Measurements from ENCODE around the gene HDC. TPM values are rescaled to one million over a fixed set of nuclear protein-coding genes. Genes with fewer than 3 reads are reported as not detected.

The HDC gene
- total RNA-seq, 2 experiments from 2014 or later: 0.55 to 0.87 TPM

DNA sequence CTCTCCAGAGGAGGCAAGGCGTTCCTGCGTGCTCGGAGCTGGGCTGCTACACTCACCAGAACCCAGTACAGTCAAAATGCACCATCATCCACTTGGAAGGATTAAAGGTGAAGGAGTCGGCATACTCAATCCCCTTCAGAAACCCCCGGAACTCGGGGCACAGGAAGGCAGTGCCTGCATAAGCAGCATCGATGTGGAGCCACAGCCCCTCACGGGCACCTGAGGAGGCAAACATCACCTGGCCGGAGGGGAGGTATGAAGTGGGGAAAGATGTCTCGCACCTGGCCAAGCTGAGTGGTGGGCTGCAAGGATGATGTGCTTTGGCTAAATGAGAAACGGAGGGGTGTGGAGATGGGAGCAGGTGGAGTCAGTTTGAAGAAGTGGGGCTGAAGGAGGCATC is 13.0 kb downstream of the HDC start:
- CTCF ChIA-PET: no interaction called here
- DNase-seq: no peak
- H3K9me3 Mint-ChIP-seq: no peaks in the 10 kb centered on the region
- no peaks in the 10 kb centered on the region for H3K36me3 Mint-ChIP-seq
- no peak overlapping the region for H3K27ac Mint-ChIP-seq
- H3K27me3 Mint-ChIP-seq: no peaks in the 10 kb centered on the region
- peaks cover 26% of the 10 kb centered on the region for H3K4me1 Mint-ChIP-seq (ENCODE audit: low read depth)
- POLR2A ChIA-PET: no interaction called here
- no peak overlapping the region for H3K4me3 Mint-ChIP-seq
- intact Hi-C loops (cut with micrococcal nuclease): no loop called here

DNA sequence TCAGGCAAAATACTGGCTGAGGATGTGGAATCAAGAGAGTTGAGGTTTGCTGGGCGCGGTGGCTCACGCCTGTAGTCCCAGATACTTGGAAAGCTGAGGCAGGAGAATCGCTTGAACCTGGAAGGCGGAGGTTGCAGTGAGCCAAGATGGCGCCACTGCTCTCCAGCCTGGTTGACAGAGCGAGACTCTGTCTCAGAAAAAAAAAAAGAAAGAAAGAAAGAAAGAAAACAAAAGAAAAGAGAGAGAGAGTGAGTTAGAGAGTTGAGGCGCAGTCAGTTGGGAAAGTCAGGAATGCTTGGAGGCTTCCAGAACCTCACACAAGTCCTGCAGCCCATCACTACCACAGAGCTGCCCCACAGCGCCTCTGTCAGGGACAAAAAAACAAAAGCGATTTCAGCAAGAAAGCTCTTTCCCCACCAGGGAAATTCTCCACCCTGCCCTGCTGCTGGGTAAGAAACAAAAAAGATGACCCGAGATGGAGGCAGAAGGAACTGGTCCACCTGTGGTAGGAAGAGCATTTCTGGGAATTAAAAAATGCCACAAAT is 13.8 kb downstream of the HDC start:
- no peaks in the 10 kb centered on the region for H3K36me3 Mint-ChIP-seq
- H3K4me3 Mint-ChIP-seq: no peak overlapping the region
- no peaks in the 10 kb centered on the region for H3K9me3 Mint-ChIP-seq
- intact Hi-C loops (cut with micrococcal nuclease): no loop called here
- peaks cover 29% of the 10 kb centered on the region for H3K4me1 Mint-ChIP-seq (ENCODE audit: low read depth)
- no peak for DNase-seq
- no peaks in the 10 kb centered on the region for H3K27me3 Mint-ChIP-seq
- ChIA-PET CTCF (interaction anchor here (1.0 to 1.6 kb wide), 2 partner anchors 8 to 11 kb away, joined by 3 to 4 read pairs; no protein-coding TSS in a partner anchor), POLR2A (no interaction called here)
- H3K27ac Mint-ChIP-seq: no peak overlapping the region

DNA sequence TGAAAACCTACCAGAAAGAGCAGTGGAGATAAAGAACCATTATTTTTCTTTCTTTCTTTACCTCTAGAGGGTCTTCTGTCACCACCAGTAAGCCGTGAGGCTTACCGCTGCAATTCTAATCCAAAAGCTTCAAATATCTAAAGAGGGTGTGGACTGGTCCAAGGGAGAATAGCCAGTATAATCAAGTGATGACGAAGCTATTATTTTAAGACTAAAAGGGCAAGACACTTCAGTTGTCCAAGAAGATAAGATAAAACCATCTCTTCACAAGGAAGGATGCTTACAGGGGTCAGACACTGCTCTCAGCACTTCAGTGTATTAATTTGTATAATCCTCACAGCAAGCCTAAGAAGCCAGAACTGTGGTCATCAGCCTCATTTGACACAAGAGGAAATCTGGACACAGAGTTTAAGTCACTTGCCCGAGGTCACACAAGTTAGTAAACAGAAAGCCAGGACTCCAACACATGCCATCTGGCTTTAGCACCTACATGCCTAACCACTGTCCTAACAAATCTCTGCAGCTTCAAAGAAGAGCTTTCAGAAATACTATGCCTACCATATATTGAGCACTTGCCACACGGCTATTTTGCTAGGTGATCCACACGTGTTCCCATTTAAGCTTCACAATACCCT is 14.6 kb downstream of the HDC start:
- Mint-ChIP-seq H3K4me3 (no peak overlapping the region), H3K27ac (no peak overlapping the region), H3K36me3 (no peaks in the 10 kb centered on the region), H3K4me1 (ENCODE audit: low read depth) (peaks cover 35% of the 10 kb centered on the region), H3K9me3 (no peaks in the 10 kb centered on the region), H3K27me3 (no peaks in the 10 kb centered on the region)
- intact Hi-C loops (cut with micrococcal nuclease): no loop called here
- ChIA-PET POLR2A (interaction anchor here (4.4 kb wide), 1 partner anchor 10 kb away, joined by 35 read pairs; no protein-coding TSS in a partner anchor), CTCF (interaction anchor here (0.6 to 1.6 kb wide), 3 partner anchors 9 to 21 kb away, joined by 3 to 4 read pairs (median 4); no protein-coding TSS in a partner anchor)
- no peak for DNase-seq

DNA sequence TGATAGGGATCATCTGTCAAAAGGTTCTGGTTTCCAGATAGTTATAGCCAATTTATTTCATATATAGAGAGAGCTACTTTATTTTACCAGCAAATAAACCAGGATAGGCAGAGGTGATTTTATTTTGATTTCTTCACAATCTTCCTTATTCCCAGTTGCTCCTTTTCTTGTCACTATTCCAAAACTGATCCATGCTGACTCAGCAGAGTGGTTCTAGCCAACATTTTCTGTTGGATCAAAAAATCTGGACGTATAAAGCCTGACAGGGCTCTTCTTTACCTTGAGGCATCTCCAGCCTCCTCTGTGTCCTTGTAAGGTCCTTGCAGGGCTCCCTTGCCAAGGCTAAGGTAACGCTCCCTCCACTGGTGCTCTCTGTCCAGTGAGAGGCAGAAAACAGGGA is 15.8 kb downstream of the HDC start:
- Mint-ChIP-seq H3K4me1 (ENCODE audit: low read depth) (peaks cover 35% of the 10 kb centered on the region), H3K36me3 (no peaks in the 10 kb centered on the region), H3K9me3 (no peaks in the 10 kb centered on the region), H3K27me3 (no peaks in the 10 kb centered on the region), H3K4me3 (no peak overlapping the region), H3K27ac (peak overlapping the region; percentile 97)
- ChIA-PET CTCF (interaction anchor here (2.3 kb wide), 1 partner anchor 11 kb away, joined by 21 read pairs; no protein-coding TSS in a partner anchor), POLR2A (interaction anchor here (4.4 kb wide), 1 partner anchor 12 kb away, joined by 35 read pairs; no protein-coding TSS in a partner anchor)
- DNase-seq: no peak
- intact Hi-C loops (cut with micrococcal nuclease): loop anchor here (2.0 to 5.0 kb wide), 4 partner anchors 67 to 658 kb away; partner anchors contain the start of genes AP4E1 and SLC27A2

DNA sequence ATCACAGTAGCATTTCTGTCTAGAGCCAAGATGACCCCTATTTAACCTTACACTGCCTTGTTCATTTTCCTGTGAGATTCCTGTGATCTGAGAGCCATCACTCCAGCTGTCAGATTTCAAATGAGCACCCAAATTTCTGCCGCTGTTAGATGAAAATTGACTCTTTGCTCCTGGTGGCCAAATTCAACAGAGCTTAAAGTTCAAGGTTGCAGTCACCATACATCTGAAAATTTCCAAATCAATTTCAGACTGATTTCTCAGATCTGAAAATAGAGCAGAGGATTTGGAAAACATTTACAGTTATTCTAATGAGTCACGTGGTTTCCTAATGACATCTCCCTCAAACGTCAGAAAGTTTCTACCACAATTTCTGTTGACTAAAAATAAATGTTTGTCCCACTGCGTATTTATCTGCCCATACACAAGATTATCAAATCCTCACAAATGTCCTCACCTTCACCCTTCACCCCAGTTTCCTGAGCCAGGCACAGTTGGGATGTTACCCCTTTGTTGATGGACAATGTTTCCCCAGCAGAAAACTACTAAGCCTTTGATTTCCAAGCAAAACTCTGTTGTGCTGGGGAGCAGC is 16.4 kb downstream of the HDC start:
- no peaks in the 10 kb centered on the region for H3K27me3 Mint-ChIP-seq

DNA sequence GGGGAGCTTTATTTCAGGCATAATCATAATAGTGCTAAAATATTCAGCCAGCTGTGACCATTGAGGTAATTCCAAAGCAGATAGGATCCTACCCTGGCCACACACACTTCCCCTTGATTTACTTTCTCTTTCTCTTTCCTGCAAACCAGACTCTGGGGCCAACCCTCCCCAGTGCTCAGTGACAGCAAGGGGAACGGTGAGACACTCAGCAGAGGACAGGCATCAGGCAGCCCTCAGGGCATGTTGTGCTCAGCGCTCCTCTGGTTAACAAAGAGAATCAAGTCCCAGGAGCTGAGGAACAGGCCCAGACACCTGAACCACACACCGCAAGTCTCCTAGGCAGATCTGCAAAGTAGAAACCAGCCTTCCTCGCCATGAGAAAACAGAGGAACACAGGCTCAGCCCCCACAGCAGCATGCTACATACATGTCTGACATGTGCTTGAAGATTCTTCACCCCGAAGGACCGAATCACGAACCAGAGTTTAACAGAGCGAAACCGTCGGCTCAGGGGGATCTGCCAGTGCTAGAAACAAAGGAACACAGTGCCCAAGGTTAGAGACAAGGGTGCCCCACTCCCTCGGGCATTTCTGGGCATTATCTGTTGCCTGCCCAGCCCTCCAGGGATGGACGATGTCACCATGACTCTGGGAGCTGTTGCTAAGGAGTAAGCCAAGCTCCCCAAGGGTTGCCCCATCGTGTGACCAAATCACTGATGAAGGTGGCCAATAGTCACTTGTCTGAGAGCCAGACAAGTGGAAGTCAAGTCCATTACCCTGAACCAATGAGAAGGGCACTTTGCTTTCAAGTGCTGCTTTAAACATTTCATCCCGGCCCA is 17.5 kb downstream of the HDC start:
- H3K27me3 Mint-ChIP-seq: no peaks in the 10 kb centered on the region
- peak overlapping the region; percentile 97 for H3K27ac Mint-ChIP-seq
- ChIA-PET POLR2A (interaction anchor here (1.0 to 4.4 kb wide), 4 partner anchors 10 to 107 kb away, joined by 4 to 35 read pairs (median 6); partner anchors contain the start of gene GABPB1), CTCF (interaction anchor here (0.7 to 2.3 kb wide), 4 partner anchors 13 to 1201 kb away, joined by 3 to 21 read pairs (median 3); no protein-coding TSS in a partner anchor)
- no peaks in the 10 kb centered on the region for H3K36me3 Mint-ChIP-seq
- H3K4me1 Mint-ChIP-seq (ENCODE audit: low read depth): peaks cover 35% of the 10 kb centered on the region
- no peaks in the 10 kb centered on the region for H3K9me3 Mint-ChIP-seq
- peak; percentile 82 for DNase-seq
- intact Hi-C loops (cut with micrococcal nuclease): loop anchor here (1.0 to 5.0 kb wide), 5 partner anchors 12 to 659 kb away; partner anchors contain the start of genes AP4E1 and SLC27A2
- H3K4me3 Mint-ChIP-seq: peak overlapping the region; percentile 75

More for the DNA sequence above, 16.4 kb downstream of the HDC start:
- Mint-ChIP-seq H3K27ac (peak overlapping the region; percentile 97), H3K4me1 (ENCODE audit: low read depth) (peaks cover 35% of the 10 kb centered on the region), H3K4me3 (peak overlapping the region; percentile 75), H3K36me3 (no peaks in the 10 kb centered on the region), H3K9me3 (no peaks in the 10 kb centered on the region)
- intact Hi-C loops (cut with micrococcal nuclease): loop anchor here (2.0 to 5.0 kb wide), 4 partner anchors 66 to 658 kb away; partner anchors contain the start of genes AP4E1 and SLC27A2
- no peak for DNase-seq
- POLR2A ChIA-PET: interaction anchor here (0.6 to 4.4 kb wide), 5 partner anchors 9 to 167 kb away, joined by 3 to 35 read pairs (median 4); partner anchors contain the start of gene GABPB1
- CTCF ChIA-PET: interaction anchor here (0.7 to 2.3 kb wide), 4 partner anchors 9 to 1202 kb away, joined by 3 to 21 read pairs (median 4); no protein-coding TSS in a partner anchor

DNA sequence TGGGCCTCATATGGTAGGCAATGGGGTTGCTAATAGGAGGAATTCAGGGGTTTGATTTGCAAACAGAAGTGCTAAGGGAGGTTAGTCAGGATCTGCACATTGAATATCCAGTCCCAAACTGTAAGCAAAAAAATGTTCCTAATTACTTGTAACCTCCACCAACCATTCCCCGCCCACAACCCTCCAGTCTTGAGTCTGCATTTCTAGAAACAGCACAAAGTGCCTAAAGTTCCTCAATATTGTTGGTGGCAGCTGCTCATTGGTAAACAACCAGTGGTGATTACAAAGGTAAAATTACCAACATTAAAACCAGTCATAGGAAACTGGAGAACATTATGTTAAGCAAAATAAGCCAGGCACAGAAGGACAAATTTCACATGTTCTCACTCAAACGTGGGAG is 18.9 kb downstream of the HDC start:
- Mint-ChIP-seq H3K4me3 (no peak overlapping the region), H3K27ac (peak overlapping the region; percentile 31), H3K4me1 (ENCODE audit: low read depth) (peaks cover 41% of the 10 kb centered on the region), H3K36me3 (no peaks in the 10 kb centered on the region), H3K9me3 (no peaks in the 10 kb centered on the region), H3K27me3 (no peaks in the 10 kb centered on the region)
- CTCF ChIA-PET: no interaction called here
- intact Hi-C loops (cut with micrococcal nuclease): loop anchor here (1.0 to 5.0 kb wide), 2 partner anchors 14 to 661 kb away; partner anchors contain the start of gene AP4E1
- POLR2A ChIA-PET: no interaction called here
- no peak for DNase-seq

DNA sequence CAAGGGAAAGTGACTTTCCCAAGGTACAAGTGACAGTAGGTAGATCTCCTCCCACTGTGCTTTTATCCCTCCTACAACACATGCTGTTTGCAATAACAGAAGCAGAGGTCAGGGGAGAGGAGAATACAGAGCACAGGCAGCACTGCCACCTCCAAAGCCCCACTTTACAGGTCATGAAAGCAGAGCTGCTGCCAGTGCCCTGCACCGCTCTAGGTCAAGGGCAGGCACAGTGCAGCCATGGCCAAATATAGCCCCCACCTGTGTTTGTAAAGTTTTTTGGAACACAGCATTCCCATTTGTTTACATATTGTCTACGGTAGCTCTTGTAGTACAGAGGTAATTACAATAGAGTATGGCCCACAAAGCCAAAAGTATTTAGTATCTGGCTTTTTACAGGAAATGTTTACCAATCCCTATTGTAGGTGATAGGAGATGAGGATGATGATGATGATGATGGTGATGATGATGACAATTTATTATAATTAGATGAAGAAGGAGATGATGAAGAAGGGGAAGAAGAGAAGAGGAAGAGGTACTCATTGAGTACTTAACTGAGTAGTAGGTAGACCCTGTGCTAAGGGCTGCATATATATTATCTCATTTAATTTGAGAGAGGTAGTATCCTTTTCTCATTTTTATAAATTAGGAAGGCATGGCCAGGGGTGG is 20.4 kb downstream of the HDC start:
- peaks cover 49% of the 10 kb centered on the region for H3K4me1 Mint-ChIP-seq (ENCODE audit: low read depth)

DNA sequence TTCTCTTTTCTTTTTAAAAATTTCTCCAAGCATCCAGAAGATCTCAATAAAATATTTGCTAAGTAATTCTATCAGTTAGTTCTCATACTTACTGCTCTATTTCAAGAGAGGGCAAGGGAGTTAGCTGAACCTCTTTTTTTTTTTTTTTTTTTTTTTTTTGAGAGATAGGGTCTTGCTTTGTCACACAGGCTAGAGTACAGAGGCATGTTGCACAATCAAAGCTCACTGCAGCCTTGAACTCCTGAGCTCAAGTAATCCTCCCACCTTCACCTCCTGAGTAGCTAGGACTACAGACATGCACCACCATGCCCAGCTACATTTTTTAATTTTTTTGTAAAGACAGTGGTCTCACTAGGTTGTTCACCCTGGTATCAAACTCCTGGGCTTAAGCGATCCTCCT is 21.4 kb downstream of the HDC start:
- intact Hi-C loops (cut with micrococcal nuclease): loop anchor here (5.0 kb wide), 1 partner anchor 33 kb away; no protein-coding TSS in a partner anchor
- DNase-seq: no peak
- Mint-ChIP-seq H3K36me3 (no peaks in the 10 kb centered on the region), H3K4me1 (ENCODE audit: low read depth) (peaks cover 43% of the 10 kb centered on the region), H3K27ac (no peak overlapping the region), H3K9me3 (no peaks in the 10 kb centered on the region), H3K4me3 (no peak overlapping the region), H3K27me3 (no peaks in the 10 kb centered on the region)
- POLR2A ChIA-PET: no interaction called here
- CTCF ChIA-PET: no interaction called here

More for the DNA sequence above, 20.4 kb downstream of the HDC start:
- DNase-seq: no peak
- no peaks in the 10 kb centered on the region for H3K27me3 Mint-ChIP-seq
- H3K9me3 Mint-ChIP-seq: no peaks in the 10 kb centered on the region
- CTCF ChIA-PET: interaction anchor here (1.1 kb wide), 1 partner anchor 71 kb away, joined by 3 read pairs; no protein-coding TSS in a partner anchor
- intact Hi-C loops (cut with micrococcal nuclease): loop anchor here (5.0 kb wide), 2 partner anchors 32 to 662 kb away; partner anchors contain the start of gene AP4E1
- no peaks in the 10 kb centered on the region for H3K36me3 Mint-ChIP-seq
- POLR2A ChIA-PET: no interaction called here
- H3K27ac Mint-ChIP-seq: no peak overlapping the region
- no peak overlapping the region for H3K4me3 Mint-ChIP-seq

DNA sequence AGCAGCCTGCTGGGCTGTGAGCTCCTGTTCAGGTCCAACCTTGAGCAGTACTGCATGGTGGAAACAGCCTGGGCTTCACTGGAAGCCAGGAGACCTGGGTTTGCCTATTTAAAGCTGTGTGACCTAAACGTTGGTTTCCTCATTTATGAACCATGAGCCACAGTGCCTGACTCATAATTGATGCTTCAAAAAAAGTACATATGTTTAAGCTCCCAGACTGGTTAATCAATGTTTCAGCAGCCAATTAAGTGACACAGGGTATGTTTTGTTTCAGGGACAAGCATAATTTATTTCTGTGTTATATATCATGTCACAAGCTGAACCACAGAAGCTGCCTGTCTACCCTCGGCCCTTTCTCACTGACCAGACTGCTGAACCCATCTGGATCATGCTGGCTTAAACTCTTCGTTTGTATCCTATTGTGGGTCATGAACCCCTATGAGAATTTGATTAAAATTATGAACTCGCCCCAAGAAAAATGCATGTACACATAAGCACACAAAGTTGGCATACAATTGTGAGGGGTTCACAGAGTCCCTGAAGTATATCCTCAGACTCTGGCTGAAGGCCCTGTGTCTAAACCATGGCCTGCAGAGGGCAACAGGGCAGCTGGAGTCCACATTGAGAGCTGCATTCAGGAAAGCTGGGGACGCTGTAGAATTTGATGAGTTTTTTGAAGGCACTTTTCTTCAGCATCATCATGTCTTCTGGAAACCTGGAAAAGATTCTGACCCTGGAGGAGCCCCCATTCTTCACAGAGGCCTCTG is 23.7 kb downstream of the HDC start:
- no peaks in the 10 kb centered on the region for H3K36me3 Mint-ChIP-seq
- no peaks in the 10 kb centered on the region for H3K27me3 Mint-ChIP-seq
- POLR2A ChIA-PET: interaction anchor here (0.7 to 1.0 kb wide), 2 partner anchors 57 to 112 kb away, joined by 3 to 7 read pairs; no protein-coding TSS in a partner anchor
- no peak overlapping the region for H3K4me3 Mint-ChIP-seq
- H3K4me1 Mint-ChIP-seq (ENCODE audit: low read depth): peaks cover 22% of the 10 kb centered on the region
- peak overlapping the region; percentile 53 for H3K27ac Mint-ChIP-seq
- CTCF ChIA-PET: interaction anchor here (0.6 to 1.8 kb wide), 6 partner anchors 16 to 212 kb away, joined by 3 to 8 read pairs (median 3); partner anchors contain the start of gene SLC27A2
- H3K9me3 Mint-ChIP-seq: no peaks in the 10 kb centered on the region
- DNase-seq: peak; percentile 41
- intact Hi-C loops (cut with micrococcal nuclease): loop anchor here (1.0 to 5.0 kb wide), 2 partner anchors 35 to 59 kb away; no protein-coding TSS in a partner anchor
